ENCODE measurements around the gene LSM2. TPM values are rescaled to one million over a fixed set of nuclear protein-coding genes. Genes with fewer than 3 reads are reported as not detected.

Gene LSM2
- total and polyA plus RNA-seq, 7 experiments from 2014 or later: 22.9 to 94.5 (median 31.1) TPM

DNA sequence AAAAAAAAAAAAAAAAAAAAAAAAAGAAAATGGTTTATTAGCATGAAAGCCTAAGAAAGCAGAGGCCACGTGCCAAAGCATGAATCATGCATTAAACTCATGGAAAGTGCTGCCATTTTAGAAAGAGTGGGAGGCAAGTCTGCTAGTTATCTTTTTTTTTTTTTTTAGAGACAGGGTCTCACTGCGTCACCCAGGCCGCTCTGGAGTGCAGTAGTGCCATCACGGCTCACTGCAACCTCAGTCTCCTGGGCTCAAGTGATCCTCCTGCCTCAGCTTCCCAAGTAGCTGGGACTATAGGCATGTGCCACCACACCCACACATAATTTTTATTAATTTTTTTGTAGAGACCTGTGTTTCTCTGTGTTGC lies 34.8 kb downstream of the LSM2 start:
- intact Hi-C loops (cut with micrococcal nuclease): loop anchor here (1.0 to 2.0 kb wide), 2 partner anchors 23 to 45 kb away; partner anchors contain the start of gene VARS1 (in 2 of the 2)
- CTCF ChIA-PET: interaction anchor here (0.6 to 1.5 kb wide), 3 partner anchors 14 to 732 kb away, joined by 4 to 5 read pairs (median 4); partner anchors contain the start of gene MSH5
- DNase-seq (peak in 1 of 9 donors; percentile 51), ATAC-seq (no peak)
- peaks cover 0 to 5% (median 0%) of the 10 kb centered on the region in 11 donors for H3K9me3 Mint-ChIP-seq
- H3K27me3 ChIP-seq (ENCODE audit: control insufficient read depth in 2 of 2, insufficient read depth in 2 of 2, low read length in 2 of 2): no peaks in the 10 kb centered on the region
- H3K9me3 ChIP-seq (ENCODE audit: control insufficient read depth in 2 of 3, low read length in 3 of 3): no peaks in the 10 kb centered on the region
- H3K27me3 Mint-ChIP-seq: no peaks in the 10 kb centered on the region
- H3K36me3 Mint-ChIP-seq: peaks cover 0 to 15% (median 0%) of the 10 kb centered on the region in 5 donors
- H3K4me3 ChIP-seq (ENCODE audit: low read length): no peak overlapping the region
- no peaks in the 10 kb centered on the region for H3K36me3 ChIP-seq (ENCODE audit: control insufficient read depth in 2 of 3, insufficient read depth in 3 of 3, low read length in 3 of 3)
- POLR2A ChIA-PET: interaction anchor here (0.5 to 1.7 kb wide), 5 partner anchors 24 to 53 kb away, joined by 3 to 6 read pairs (median 6); partner anchors contain the start of genes HSPA1A and HSPA1L
- no peak overlapping the region for H3K27ac ChIP-seq (ENCODE audit: low read depth, low read length)
- H3K4me1 ChIP-seq (ENCODE audit: control insufficient read depth in 2 of 2, insufficient read depth in 2 of 2, low read length in 2 of 2): peaks cover 30 to 38% of the 10 kb centered on the region in 2 donors
- H3K4me1 Mint-ChIP-seq: peaks cover 9 to 55% (median 42%) of the 10 kb centered on the region in 7 donors
- H3K27ac Mint-ChIP-seq: peak overlapping the region in 7 of 9 donors; percentile 31 to 86 (median 71)
- H3K4me3 Mint-ChIP-seq: peak overlapping the region in 9 of 10 donors; percentile 56 to 80 (median 71)

DNA sequence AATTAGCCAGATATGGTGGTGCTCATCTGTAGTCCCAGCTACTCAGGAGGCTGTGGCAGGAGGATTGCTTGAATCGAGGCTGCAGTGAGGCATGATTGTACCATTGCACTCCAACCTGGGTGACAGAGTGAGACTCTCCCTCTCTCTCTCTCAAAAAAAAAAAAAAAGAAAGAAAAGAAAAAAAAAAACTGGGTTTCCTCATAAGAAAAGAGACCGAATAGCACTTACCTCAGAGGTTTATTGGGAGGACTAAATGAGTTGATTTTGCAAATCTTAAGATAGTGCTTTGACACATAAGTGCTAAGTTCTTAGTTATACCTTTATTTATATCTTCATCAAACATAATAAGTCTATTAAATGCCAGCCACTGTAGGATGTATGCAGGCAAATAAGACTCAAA lies 35.9 kb downstream of the LSM2 start:
- Histone ChIP-seq H3K4me3 (ENCODE audit: low read length) (no peak overlapping the region), H3K36me3 (ENCODE audit: control insufficient read depth in 2 of 3, insufficient read depth in 3 of 3, low read length in 3 of 3) (no peaks in the 10 kb centered on the region), H3K9me3 (ENCODE audit: control insufficient read depth in 2 of 3, low read length in 3 of 3) (no peaks in the 10 kb centered on the region), H3K27me3 (ENCODE audit: control insufficient read depth in 2 of 2, insufficient read depth in 2 of 2, low read length in 2 of 2) (no peaks in the 10 kb centered on the region), H3K4me1 (ENCODE audit: control insufficient read depth in 2 of 2, insufficient read depth in 2 of 2, low read length in 2 of 2) (peaks cover 23 to 27% of the 10 kb centered on the region in 2 donors), H3K27ac (ENCODE audit: low read depth, low read length) (no peak overlapping the region)
- peak in 1 of 9 donors; percentile 7 for DNase-seq
- CTCF ChIA-PET: interaction anchor here (1.0 to 1.8 kb wide), 4 partner anchors 32 to 57 kb away, joined by 3 to 16 read pairs (median 6); partner anchors contain the start of genes DDAH2, HSPA1B, LSM2 and MSH5
- H3K4me1 Mint-ChIP-seq: peaks cover 4 to 47% (median 36%) of the 10 kb centered on the region in 7 donors
- POLR2A ChIA-PET: interaction anchor here (0.6 to 1.7 kb wide), 8 partner anchors 23 to 985 kb away, joined by 3 to 6 read pairs (median 3); partner anchors contain the start of genes HSPA1A, HSPA1L and SKIC2
- H3K27me3 Mint-ChIP-seq: no peaks in the 10 kb centered on the region
- H3K27ac Mint-ChIP-seq: peak overlapping the region in 2 of 9 donors; percentile 19 to 74
- intact Hi-C loops (cut with micrococcal nuclease): loop anchor here in 1 of 2 donors (1.0 kb wide), 1 partner anchor 29 kb away; no protein-coding TSS in a partner anchor
- H3K4me3 Mint-ChIP-seq: peak overlapping the region in 4 of 10 donors; percentile 6 to 42 (median 24)
- peaks cover 0 to 5% (median 0%) of the 10 kb centered on the region in 11 donors for H3K9me3 Mint-ChIP-seq
- peaks cover 0 to 15% (median 0%) of the 10 kb centered on the region in 5 donors for H3K36me3 Mint-ChIP-seq
- ATAC-seq: no peak

DNA sequence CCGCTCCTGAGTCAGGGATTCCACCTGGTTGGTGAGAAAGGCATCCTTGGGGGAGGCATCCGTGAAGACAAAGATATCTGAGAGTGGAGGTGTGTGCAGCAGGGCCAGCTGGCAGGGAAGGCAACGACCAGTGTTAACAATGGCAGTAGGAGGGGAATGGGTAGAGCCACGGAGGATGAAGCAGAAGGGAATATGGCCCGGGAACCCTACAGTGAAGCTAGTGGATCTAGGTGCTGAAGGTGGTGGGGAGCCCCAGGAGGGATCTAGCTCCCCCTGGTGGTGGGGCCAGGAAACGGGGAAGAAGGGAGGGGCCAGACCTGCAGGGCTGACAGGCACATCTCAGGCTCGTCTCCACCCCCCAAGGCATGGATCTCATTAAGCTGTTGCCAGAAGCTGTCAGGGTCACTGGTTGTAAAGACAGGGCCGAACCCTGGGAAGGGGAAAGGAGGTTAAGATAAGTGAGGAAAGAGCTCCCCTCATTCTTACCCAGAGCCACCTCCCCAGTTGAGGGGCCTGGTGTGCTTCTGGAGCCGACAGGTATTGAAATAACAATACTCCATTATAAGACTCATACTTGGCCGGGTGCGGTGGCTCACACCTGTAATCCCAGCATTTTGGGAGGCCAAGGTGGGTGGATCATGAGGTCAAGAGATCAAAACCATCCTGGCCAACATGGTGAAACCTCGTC lies 36.9 kb downstream of the LSM2 start:
- ChIA-PET POLR2A (interaction anchor here (0.9 to 1.9 kb wide), 3 partner anchors 22 to 190 kb away, joined by 3 to 6 read pairs (median 3); partner anchors contain the start of genes SKIC2 and VARS1), CTCF (interaction anchor here (0.6 to 2.2 kb wide), 11 partner anchors 9 to 58 kb away, joined by 3 to 16 read pairs (median 5); partner anchors contain the start of genes CLIC1, DDAH2, HSPA1B and LSM2)
- Mint-ChIP-seq H3K4me3 (peak overlapping the region in 3 of 10 donors; percentile 2 to 45 (median 7)), H3K4me1 (peaks cover 4 to 38% (median 34%) of the 10 kb centered on the region in 7 donors), H3K27me3 (no peaks in the 10 kb centered on the region), H3K27ac (peak overlapping the region in 4 of 9 donors; percentile 6 to 68 (median 38)), H3K36me3 (peaks cover 0 to 16% (median 0%) of the 10 kb centered on the region in 5 donors), H3K9me3 (peaks cover 0 to 5% (median 0%) of the 10 kb centered on the region in 11 donors)
- no peaks in the 10 kb centered on the region for H3K27me3 ChIP-seq (ENCODE audit: control insufficient read depth in 2 of 2, insufficient read depth in 2 of 2, low read length in 2 of 2)
- ATAC-seq (peak; percentile 89), DNase-seq (peak; percentile 56 to 85 (median 71))
- H3K36me3 ChIP-seq (ENCODE audit: control insufficient read depth in 2 of 3, insufficient read depth in 3 of 3, low read length in 3 of 3): no peaks in the 10 kb centered on the region
- H3K4me1 ChIP-seq (ENCODE audit: control insufficient read depth in 2 of 2, insufficient read depth in 2 of 2, low read length in 2 of 2): peaks cover 23 to 27% of the 10 kb centered on the region in 2 donors
- intact Hi-C loops (cut with micrococcal nuclease): loop anchor here (1.0 to 2.0 kb wide), 5 partner anchors 28 to 89 kb away; partner anchors contain the start of genes DDAH2 (in 1 of the 2) and LY6G5C (in 1 of the 2)
- H3K4me3 ChIP-seq (ENCODE audit: low read length): no peak overlapping the region
- no peaks in the 10 kb centered on the region for H3K9me3 ChIP-seq (ENCODE audit: control insufficient read depth in 2 of 3, low read length in 3 of 3)
- no peak overlapping the region for H3K27ac ChIP-seq (ENCODE audit: low read depth, low read length)

DNA sequence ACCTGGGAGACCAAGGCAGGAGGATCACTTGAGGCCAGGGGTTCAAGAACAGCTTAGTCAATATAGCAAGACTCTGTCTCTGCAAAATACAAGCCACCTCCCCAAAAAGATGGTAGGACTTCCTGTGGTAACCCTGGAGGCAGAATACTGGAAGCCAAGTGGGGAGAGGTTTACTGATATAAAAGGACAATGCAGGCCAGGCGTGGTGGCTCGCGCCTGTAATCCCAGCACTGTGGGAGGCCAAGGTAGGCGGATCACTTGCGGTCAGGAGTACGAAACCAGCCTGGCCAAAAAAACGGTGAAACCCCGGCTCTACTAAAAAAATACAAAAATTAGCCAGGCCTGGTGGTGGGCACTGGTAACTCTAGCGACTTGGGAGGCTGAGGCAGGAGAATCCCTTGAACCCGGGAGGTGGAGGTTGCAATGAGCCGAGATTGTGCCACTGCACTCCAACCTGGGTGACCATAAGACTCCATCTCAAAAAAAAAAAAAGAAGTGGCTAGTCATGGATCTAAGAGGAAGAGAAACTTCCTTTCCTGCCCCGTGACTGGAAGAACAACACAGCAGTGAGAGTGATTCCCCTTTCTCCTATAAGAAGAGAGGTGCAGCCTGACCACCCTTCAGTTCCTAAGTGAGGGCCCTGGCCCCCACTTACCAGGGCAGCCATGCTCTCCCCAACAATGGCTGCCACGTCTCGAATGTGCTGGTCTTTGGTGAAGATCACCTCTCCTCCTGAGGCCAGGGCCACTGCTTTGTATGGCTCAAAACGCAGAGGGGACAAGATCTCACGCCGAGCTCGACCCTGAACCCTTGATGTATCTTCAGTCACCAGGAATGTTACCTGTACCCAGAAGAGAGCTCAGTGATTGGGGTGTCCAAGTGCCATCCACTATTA lies 38.2 kb downstream of the LSM2 start:
- no peak overlapping the region for H3K4me3 ChIP-seq (ENCODE audit: low read length)
- intact Hi-C loops (cut with micrococcal nuclease): loop anchor here (1.0 to 2.0 kb wide), 4 partner anchors 30 to 88 kb away; partner anchors contain the start of genes DDAH2 (in 1 of the 2) and LY6G5C (in 1 of the 2)

DNA sequence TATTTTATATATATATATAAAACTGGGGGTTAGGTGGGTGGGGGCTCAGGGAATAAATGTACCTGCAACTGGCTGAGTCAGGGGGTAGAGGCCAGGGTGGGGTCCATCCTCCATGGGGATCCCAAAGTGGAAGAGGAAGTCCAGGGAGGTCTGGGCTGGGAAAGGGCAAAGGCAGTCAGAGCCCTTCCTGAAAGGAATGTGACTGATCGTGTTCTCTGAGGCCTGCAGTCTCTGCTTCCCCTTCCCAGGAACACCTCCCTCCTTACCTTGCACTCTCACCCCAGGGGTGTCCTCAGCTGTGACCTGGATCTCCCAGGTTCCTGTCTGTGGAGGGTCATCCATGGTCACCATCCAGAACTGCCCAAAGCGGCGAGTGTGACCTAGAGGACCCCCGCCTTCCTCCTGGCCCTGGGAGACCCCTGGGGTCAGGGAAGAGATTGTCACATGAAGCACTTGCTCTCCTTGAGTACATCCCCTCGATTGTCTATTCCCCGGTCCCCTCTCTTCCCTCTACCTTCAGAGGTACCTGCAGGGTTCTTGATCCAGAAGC lies 39.6 kb downstream of the LSM2 start:
- intact Hi-C loops (cut with micrococcal nuclease): no loop called here
- Mint-ChIP-seq H3K27ac (peak overlapping the region in 1 of 9 donors; percentile 53), H3K4me3 (no peak overlapping the region), H3K9me3 (peaks cover 0 to 5% (median 0%) of the 10 kb centered on the region in 11 donors), H3K36me3 (peaks cover 0 to 20% (median 3%) of the 10 kb centered on the region in 5 donors), H3K27me3 (no peaks in the 10 kb centered on the region), H3K4me1 (peaks cover 4 to 42% (median 25%) of the 10 kb centered on the region in 7 donors)
- ATAC-seq: no peak
- no peaks in the 10 kb centered on the region for H3K27me3 ChIP-seq (ENCODE audit: control insufficient read depth in 2 of 2, insufficient read depth in 2 of 2, low read length in 2 of 2)
- H3K36me3 ChIP-seq (ENCODE audit: control insufficient read depth in 2 of 3, insufficient read depth in 3 of 3, low read length in 3 of 3): no peaks in the 10 kb centered on the region
- no peak for DNase-seq
- CTCF ChIA-PET: interaction anchor here (0.6 kb wide), 2 partner anchors 109 to 236 kb away, joined by 3 read pairs; no protein-coding TSS in a partner anchor
- peaks cover 11 to 18% of the 10 kb centered on the region in 2 donors for H3K4me1 ChIP-seq (ENCODE audit: control insufficient read depth in 2 of 2, insufficient read depth in 2 of 2, low read length in 2 of 2)
- H3K9me3 ChIP-seq (ENCODE audit: control insufficient read depth in 2 of 3, low read length in 3 of 3): no peaks in the 10 kb centered on the region
- POLR2A ChIA-PET: no interaction called here
- H3K27ac ChIP-seq (ENCODE audit: low read depth, low read length): no peak overlapping the region
- no peak overlapping the region for H3K4me3 ChIP-seq (ENCODE audit: low read length)

More for the DNA sequence above, 38.2 kb downstream of the LSM2 start:
- peaks cover 0 to 5% (median 0%) of the 10 kb centered on the region in 11 donors for H3K9me3 Mint-ChIP-seq
- no peak overlapping the region for H3K27ac ChIP-seq (ENCODE audit: low read depth, low read length)
- CTCF ChIA-PET: interaction anchor here (0.7 to 2.2 kb wide), 6 partner anchors 10 to 84 kb away, joined by 3 to 8 read pairs (median 6); partner anchors contain the start of genes CLIC1 and LSM2
- peaks cover 0 to 20% (median 0%) of the 10 kb centered on the region in 5 donors for H3K36me3 Mint-ChIP-seq
- DNase-seq: no peak
- H3K4me1 ChIP-seq (ENCODE audit: control insufficient read depth in 2 of 2, insufficient read depth in 2 of 2, low read length in 2 of 2): peaks cover 23 to 27% of the 10 kb centered on the region in 2 donors
- POLR2A ChIA-PET: interaction anchor here (0.9 to 1.9 kb wide), 2 partner anchors 23 to 27 kb away, joined by 3 to 6 read pairs; partner anchors contain the start of gene VARS1
- no peaks in the 10 kb centered on the region for H3K27me3 ChIP-seq (ENCODE audit: control insufficient read depth in 2 of 2, insufficient read depth in 2 of 2, low read length in 2 of 2)
- H3K4me1 Mint-ChIP-seq: peaks cover 4 to 46% (median 31%) of the 10 kb centered on the region in 7 donors
- H3K4me3 Mint-ChIP-seq: no peak overlapping the region
- peak; percentile 40 for ATAC-seq
- H3K27ac Mint-ChIP-seq: peak overlapping the region in 1 of 9 donors; percentile 62
- H3K9me3 ChIP-seq (ENCODE audit: control insufficient read depth in 2 of 3, low read length in 3 of 3): no peaks in the 10 kb centered on the region
- H3K36me3 ChIP-seq (ENCODE audit: control insufficient read depth in 2 of 3, insufficient read depth in 3 of 3, low read length in 3 of 3): no peaks in the 10 kb centered on the region
- H3K27me3 Mint-ChIP-seq: no peaks in the 10 kb centered on the region
